MCF 10A (cell line): Measurements from ENCODE around the gene KRTAP1-4. TPM values are rescaled to one million over a fixed set of nuclear protein-coding genes. Genes with fewer than 3 reads are reported as not detected.

Source experiments
- BruUV-seq: library from RNA; stranded (reverse); fragments of 400-500 nt; replicated peaks from 2 replicates; lab custom pipeline; 2021; lab: Mats Ljungman, UMichigan
- CTCF ChIA-PET: fragments of 300-600 bp; sonication (Branson Sonifier 250); formaldehyde crosslinking; extraction: SDS; loops from one replicate; lab custom pipeline; 2021; ENCODE audit warnings: antibody characterized with exemption, inconsistent platforms; lab: Yijun Ruan, JAX
- POLR2A ChIA-PET: fragments of 300-600, 350-650 bp; sonication (Branson Sonifier 250); formaldehyde crosslinking; extraction: SDS; loops from one replicate; lab custom pipeline; 2020; ENCODE audit warnings: antibody characterized with exemption, inconsistent platforms; lab: Yijun Ruan, JAX
- DNase-seq: peaks from one replicate; pipeline ENCODE4 v3.0.0-alpha.2; 2018; ENCODE audit not compliant: unreplicated experiment
- H3K27ac Mint-ChIP-seq: one replicate; pipeline ENCODE4 v1.8.0; 2022; ENCODE audit warnings: mild to moderate bottlenecking, low read depth, mixed read lengths; ENCODE audit not compliant: unreplicated experiment
- H3K27me3 Mint-ChIP-seq: one replicate; pipeline ENCODE4 v1.8.0; 2022; ENCODE audit warnings: mixed read lengths; ENCODE audit not compliant: insufficient read depth, unreplicated experiment
- H3K36me3 Mint-ChIP-seq: one replicate; pipeline ENCODE4 v1.8.0; 2022; ENCODE audit warnings: mild to moderate bottlenecking, moderate library complexity, mixed read lengths; ENCODE audit not compliant: insufficient read depth, unreplicated experiment
- H3K4me1 Mint-ChIP-seq: one replicate; pipeline ENCODE4 v1.8.0; 2022; ENCODE audit warnings: mixed read lengths; ENCODE audit not compliant: insufficient read depth, unreplicated experiment
- H3K4me3 Mint-ChIP-seq: one replicate; pipeline ENCODE4 v1.8.0; 2022; ENCODE audit warnings: mild to moderate bottlenecking, moderate library complexity, mixed read lengths; ENCODE audit not compliant: unreplicated experiment
- H3K9me3 Mint-ChIP-seq: one replicate; pipeline ENCODE4 v1.8.0; 2022; ENCODE audit warnings: mixed read lengths; ENCODE audit not compliant: unreplicated experiment
- intact Hi-C: fragments of 100-400 bp; cut with micrococcal nuclease; formaldehyde crosslinking; loops from 2 replicates; pipeline ENCODE4 v1.14.1; 2022
- total RNA-seq: library from RNA; stranded (reverse); gene quantifications from 2 replicates; pipeline ENCODE4 v1.2.3, GENCODE V29; 2022
- TF ChIP-seq, protein P1 (sequence below): fragments of 200-600 bp; IDR thresholded peaks from one replicate; pipeline ENCODE4 v1.8.0; 2022; ENCODE audit warnings: antibody characterized with exemption, mild to moderate bottlenecking; ENCODE audit not compliant: unreplicated experiment

The KRTAP1-4 gene
- total RNA-seq, 1 experiment from 2014 or later = not detected

- Mint-ChIP-seq H3K4me1 (no peaks in the 10 kb centered on the region), H3K36me3 (no peaks in the 10 kb centered on the region), H3K27ac (no peak overlapping the region), H3K9me3 (no peaks in the 10 kb centered on the region), H3K27me3 (no peaks in the 10 kb centered on the region), H3K4me3 (no peak overlapping the region)
- TF ChIP-seq, protein P1, sequence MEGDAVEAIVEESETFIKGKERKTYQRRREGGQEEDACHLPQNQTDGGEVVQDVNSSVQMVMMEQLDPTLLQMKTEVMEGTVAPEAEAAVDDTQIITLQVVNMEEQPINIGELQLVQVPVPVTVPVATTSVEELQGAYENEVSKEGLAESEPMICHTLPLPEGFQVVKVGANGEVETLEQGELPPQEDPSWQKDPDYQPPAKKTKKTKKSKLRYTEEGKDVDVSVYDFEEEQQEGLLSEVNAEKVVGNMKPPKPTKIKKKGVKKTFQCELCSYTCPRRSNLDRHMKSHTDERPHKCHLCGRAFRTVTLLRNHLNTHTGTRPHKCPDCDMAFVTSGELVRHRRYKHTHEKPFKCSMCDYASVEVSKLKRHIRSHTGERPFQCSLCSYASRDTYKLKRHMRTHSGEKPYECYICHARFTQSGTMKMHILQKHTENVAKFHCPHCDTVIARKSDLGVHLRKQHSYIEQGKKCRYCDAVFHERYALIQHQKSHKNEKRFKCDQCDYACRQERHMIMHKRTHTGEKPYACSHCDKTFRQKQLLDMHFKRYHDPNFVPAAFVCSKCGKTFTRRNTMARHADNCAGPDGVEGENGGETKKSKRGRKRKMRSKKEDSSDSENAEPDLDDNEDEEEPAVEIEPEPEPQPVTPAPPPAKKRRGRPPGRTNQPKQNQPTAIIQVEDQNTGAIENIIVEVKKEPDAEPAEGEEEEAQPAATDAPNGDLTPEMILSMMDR = no peak
- DNase-seq = peak; percentile 6
- intact Hi-C loops = no loop called here
- POLR2A ChIA-PET = no interaction called here
- no TSS peak for BruUV-seq
- CTCF ChIA-PET = no interaction called here
Measured at GRCh38 chr17:41013181-41013580, 16.8 kb downstream of the KRTAP1-4 start.

DNA sequence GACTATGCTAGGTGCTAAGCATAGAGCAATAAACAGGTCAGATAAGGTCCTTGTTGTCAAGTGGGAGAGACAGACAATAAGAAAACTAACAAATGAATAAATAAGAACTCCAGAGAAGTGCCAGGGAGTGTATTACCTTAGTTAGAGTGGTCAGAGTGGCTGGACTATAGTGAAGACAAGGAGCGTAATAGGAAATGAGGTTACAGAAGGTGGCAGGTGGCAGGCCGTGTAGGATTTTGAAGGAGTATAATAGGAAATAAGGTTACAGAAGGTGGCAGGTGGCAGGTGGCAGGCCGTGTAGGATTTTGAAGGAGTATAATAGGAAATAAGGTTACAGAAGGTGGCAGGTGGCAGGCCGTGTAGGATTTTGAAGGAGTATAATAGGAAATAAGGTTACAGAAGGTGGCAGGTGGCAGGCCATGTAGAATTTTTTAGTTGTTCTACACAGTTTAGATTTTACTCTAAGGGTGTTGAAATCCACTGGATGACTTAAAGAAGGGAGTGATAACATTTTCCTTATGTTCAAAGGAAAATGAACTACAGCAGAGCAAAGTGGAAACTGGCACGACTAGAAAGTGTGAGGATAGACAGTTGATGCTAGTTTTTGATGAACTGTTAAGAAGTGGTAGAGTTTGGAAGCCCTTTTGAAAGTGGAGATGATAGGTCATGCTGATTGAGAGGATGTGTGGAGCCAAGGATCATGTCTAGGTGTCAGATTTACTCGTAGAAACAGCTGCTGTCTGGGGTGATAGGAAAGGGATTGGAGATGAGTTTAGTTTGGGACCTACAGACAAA, 17.5 kb downstream of the KRTAP1-4 start:
- TF ChIP-seq, protein P1 = no peak
- no peaks in the 10 kb centered on the region for H3K27me3 Mint-ChIP-seq
- intact Hi-C loops = no loop called here
- H3K36me3 Mint-ChIP-seq = no peaks in the 10 kb centered on the region
- peak overlapping the region; percentile 3 for H3K27ac Mint-ChIP-seq
- H3K4me3 Mint-ChIP-seq = no peak overlapping the region
- H3K9me3 Mint-ChIP-seq = no peaks in the 10 kb centered on the region
- H3K4me1 Mint-ChIP-seq = no peaks in the 10 kb centered on the region
- ChIA-PET CTCF (no interaction called here), POLR2A (no interaction called here)
- BruUV-seq = no TSS peak
- DNase-seq = no peak

DNA sequence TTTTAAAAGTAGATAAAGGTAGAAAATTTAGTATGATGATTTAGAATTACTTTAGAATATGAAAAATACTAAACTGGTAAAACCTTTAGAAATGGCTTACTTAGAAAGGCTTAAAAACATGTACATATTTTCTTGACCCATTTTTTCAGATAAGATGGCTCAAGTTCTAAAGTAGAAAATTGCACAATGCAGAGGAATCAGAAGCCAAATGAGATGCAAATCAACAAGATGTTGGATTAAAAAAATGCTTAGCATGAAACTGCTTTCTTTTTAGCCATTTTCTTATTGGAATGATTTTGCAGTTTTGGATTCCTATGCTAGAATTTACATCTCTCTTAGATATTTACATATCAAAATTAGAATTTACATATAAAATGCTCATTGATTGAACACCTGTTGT, 19.6 kb downstream of the KRTAP1-4 start:
- H3K36me3 Mint-ChIP-seq = no peaks in the 10 kb centered on the region
- H3K4me1 Mint-ChIP-seq = no peaks in the 10 kb centered on the region
- ChIA-PET POLR2A (no interaction called here), CTCF (interaction anchor here (0.6 kb wide), 1 partner anchor 49 kb away, joined by 3 read pairs; no protein-coding TSS in a partner anchor)
- H3K9me3 Mint-ChIP-seq = no peaks in the 10 kb centered on the region
- no peak for DNase-seq
- H3K27me3 Mint-ChIP-seq = no peaks in the 10 kb centered on the region
- no peak overlapping the region for H3K27ac Mint-ChIP-seq
- BruUV-seq = no TSS peak
- intact Hi-C loops = no loop called here
- TF ChIP-seq, protein P1 = no peak
- H3K4me3 Mint-ChIP-seq = no peak overlapping the region

- intact Hi-C loops = no loop called here
- CTCF ChIA-PET = interaction anchor here (0.6 kb wide), 1 partner anchor 49 kb away, joined by 3 read pairs; no protein-coding TSS in a partner anchor
- DNase-seq = no peak
- no peak overlapping the region for H3K4me3 Mint-ChIP-seq
- no peaks in the 10 kb centered on the region for H3K4me1 Mint-ChIP-seq
- TF ChIP-seq, protein P1 = no peak
- POLR2A ChIA-PET = no interaction called here
- no peaks in the 10 kb centered on the region for H3K36me3 Mint-ChIP-seq
- BruUV-seq = no TSS peak
- no peak overlapping the region for H3K27ac Mint-ChIP-seq
- no peaks in the 10 kb centered on the region for H3K9me3 Mint-ChIP-seq
- H3K27me3 Mint-ChIP-seq = no peaks in the 10 kb centered on the region
Measured at GRCh38 chr17:41009936-41010335, 20.1 kb downstream of the KRTAP1-4 start.
